HEK293 (cell line): Measurements from ENCODE around the gene HS3ST3A1.

Source experiments
- CTCF ChIA-PET: fragments of 350-600 bp; formaldehyde crosslinking; extraction: SDS; loops from one replicate; lab custom pipeline; 2021; ENCODE audit warnings: antibody characterized with exemption; lab: Yijun Ruan, JAX
- POLR2A ChIA-PET: fragments of 300-600 bp; formaldehyde crosslinking; extraction: SDS; loops from one replicate; lab custom pipeline; 2020; ENCODE audit warnings: antibody characterized with exemption, inconsistent platforms; lab: Yijun Ruan, JAX
- H3K27ac ChIP-seq: fragments of 200-500 bp; sonication (Bioruptor generic); 2 replicates; pipeline ENCODE4 v1.5.1; 2014; ENCODE audit warnings: low read depth, low read length, control low read depth, inconsistent platforms; ENCODE audit errors: extremely low read depth
- H3K36me3 ChIP-seq, 2 experiments: fragments of 200-500 bp in 1 of 2; sonication (Bioruptor generic) in 1 of 2; 1 replicate in 1 of 2; 2 replicates in 1 of 2; pipeline ENCODE4 v1.5.1; 2014 to 2017; ENCODE audit warnings: inconsistent platforms in 2 of 2, low read length in 2 of 2; ENCODE audit not compliant: control insufficient read depth in 2 of 2, insufficient read depth in 1 of 2
- H3K4me1 ChIP-seq: fragments of 200-500 bp; sonication (Bioruptor generic); 2 replicates; pipeline ENCODE4 v1.5.1; 2014; ENCODE audit warnings: mild to moderate bottlenecking, low read length, inconsistent platforms; ENCODE audit not compliant: control insufficient read depth, insufficient read depth
- H3K4me3 ChIP-seq: 2 replicates; pipeline ENCODE4 v1.5.1; 2011; ENCODE audit warnings: low read depth, mild to moderate bottlenecking, control low read depth, low read length, moderate library complexity
- H3K9me3 ChIP-seq: fragments of 200-500 bp; sonication (Bioruptor generic); 2 replicates; pipeline ENCODE4 v1.5.1; 2014; ENCODE audit warnings: low read depth, low read length, inconsistent platforms; ENCODE audit not compliant: control insufficient read depth, insufficient read depth
- ATF2 ChIP-seq: fragments of 450-650 bp; formaldehyde crosslinking; IDR thresholded peaks from 2 replicates; pipeline ENCODE4 v1.5.1; 2016; ENCODE audit warnings: missing biosample characterization, missing genetic modification characterization, low read depth
- SP2 ChIP-seq: fragments of 450-650 bp; formaldehyde crosslinking; IDR thresholded peaks from 2 replicates; pipeline ENCODE4 v1.5.1; 2016; ENCODE audit warnings: missing biosample characterization, missing genetic modification characterization
- TCF7L2 ChIP-seq: IDR thresholded peaks from 2 replicates; pipeline ENCODE4 v1.6.1; 2011; ENCODE audit warnings: low read depth, mild to moderate bottlenecking, inconsistent platforms, low read length, moderate library complexity, borderline replicate concordance
- YY1 ChIP-seq: fragments of 450-650 bp; formaldehyde crosslinking; IDR thresholded peaks from 2 replicates; pipeline ENCODE4 v1.5.1; 2018; ENCODE audit warnings: missing biosample characterization, missing genetic modification characterization
- ZBTB10 ChIP-seq: fragments of 450-650 bp; formaldehyde crosslinking; IDR thresholded peaks from 2 replicates; pipeline ENCODE4 v1.5.1; 2016; ENCODE audit warnings: missing biosample characterization, missing genetic modification characterization
- ZBTB20 ChIP-seq: fragments of 450-650 bp; formaldehyde crosslinking; IDR thresholded peaks from 2 replicates; pipeline ENCODE4 v1.5.1; 2016; ENCODE audit warnings: missing biosample characterization, missing genetic modification characterization
- ZBTB21 ChIP-seq: fragments of 450-650 bp; formaldehyde crosslinking; IDR thresholded peaks from 2 replicates; pipeline ENCODE4 v1.5.1; 2017; ENCODE audit warnings: missing biosample characterization, missing genetic modification characterization
- ZBTB44 ChIP-seq: fragments of 450-650 bp; IDR thresholded peaks from 2 replicates; pipeline ENCODE4 v1.5.1; 2018; ENCODE audit warnings: missing biosample characterization, mild to moderate bottlenecking, missing genetic modification characterization
- ZFHX2 ChIP-seq: fragments of 450-650 bp; formaldehyde crosslinking; conservative IDR thresholded peaks from 2 replicates; pipeline ENCODE4 v1.5.1; 2016; ENCODE audit warnings: missing biosample characterization, missing genetic modification characterization
- ZNF114 ChIP-seq: fragments of 450-650 bp; formaldehyde crosslinking; IDR thresholded peaks from 2 replicates; pipeline ENCODE4 v1.5.0; 2017; ENCODE audit warnings: missing biosample characterization, missing genetic modification characterization
- ZNF138 ChIP-seq: fragments of 450-650 bp; formaldehyde crosslinking; IDR thresholded peaks from 2 replicates; pipeline ENCODE4 v1.5.1; 2016; ENCODE audit warnings: missing biosample characterization, missing genetic modification characterization, borderline replicate concordance
- ZNF23 ChIP-seq: fragments of 450-650 bp; formaldehyde crosslinking; IDR thresholded peaks from 2 replicates; pipeline ENCODE4 v1.5.1; 2016; ENCODE audit warnings: missing biosample characterization, missing genetic modification characterization, borderline replicate concordance
- ZNF24 ChIP-seq: fragments of 450-650 bp; formaldehyde crosslinking; IDR thresholded peaks from 2 replicates; pipeline ENCODE4 v1.5.1; 2016; ENCODE audit warnings: missing biosample characterization, missing genetic modification characterization
- ZNF302 ChIP-seq: fragments of 450-650 bp; formaldehyde crosslinking; IDR thresholded peaks from 2 replicates; pipeline ENCODE4 v1.5.1; 2016; ENCODE audit warnings: missing biosample characterization, missing genetic modification characterization, low read depth
- ZNF335 ChIP-seq: fragments of 450-650 bp; formaldehyde crosslinking; conservative IDR thresholded peaks from 2 replicates; pipeline ENCODE4 v1.5.1; 2016; ENCODE audit warnings: missing biosample characterization, missing genetic modification characterization
- ZNF350 ChIP-seq: fragments of 450-650 bp; formaldehyde crosslinking; IDR thresholded peaks from 2 replicates; pipeline ENCODE4 v1.5.0; 2017; ENCODE audit warnings: missing biosample characterization, mild to moderate bottlenecking, missing genetic modification characterization
- ZNF398 ChIP-seq: fragments of 450-650 bp; formaldehyde crosslinking; IDR thresholded peaks from 2 replicates; pipeline ENCODE4 v1.5.1; 2017; ENCODE audit warnings: missing biosample characterization, missing genetic modification characterization
- ZNF561 ChIP-seq: fragments of 450-650 bp; IDR thresholded peaks from 2 replicates; pipeline ENCODE4 v1.5.1; 2018; ENCODE audit warnings: missing biosample characterization, missing genetic modification characterization, borderline replicate concordance
- ZNF623 ChIP-seq: fragments of 450-650 bp; formaldehyde crosslinking; IDR thresholded peaks from 2 replicates; pipeline ENCODE4 v1.5.1; 2016; ENCODE audit warnings: missing biosample characterization, missing genetic modification characterization
- ZNF626 ChIP-seq: fragments of 450-650 bp; sonication (Bioruptor Pico); formaldehyde crosslinking; IDR thresholded peaks from 2 replicates; pipeline ENCODE4 v1.5.1; 2018; ENCODE audit warnings: missing biosample characterization, missing genetic modification characterization, inconsistent platforms
- ZNF629 ChIP-seq: fragments of 450-650 bp; formaldehyde crosslinking; IDR thresholded peaks from 2 replicates; pipeline ENCODE4 v1.5.1; 2017; ENCODE audit warnings: missing biosample characterization, missing genetic modification characterization
- ZNF654 ChIP-seq: fragments of 450-650 bp; formaldehyde crosslinking; IDR thresholded peaks from 2 replicates; pipeline ENCODE4 v1.5.1; 2016; ENCODE audit warnings: low read depth, missing biosample characterization, missing genetic modification characterization
- ZNF660 ChIP-seq: fragments of 450-650 bp; IDR thresholded peaks from 2 replicates; pipeline ENCODE4 v1.5.1; 2018; ENCODE audit warnings: missing biosample characterization, mild to moderate bottlenecking, missing genetic modification characterization

The HS3ST3A1 gene

GRCh38 chr17:13594762-13595598, 6.7 kb downstream of the HS3ST3A1 start (continued):
- TF ChIP-seq ZBTB21 (tag by site-specific recombination) (no peak), ZBTB20 (no peak), ATF2 (no peak; the same call in 1 of the 2 replicates), ZFHX2 (no peak), ZNF23 (tag by site-specific recombination) (no peak), ZNF138 (tag by site-specific recombination) (no peak), ZNF335 (tag by site-specific recombination) (peak; percentile 59), ZNF654 (tag by site-specific recombination) (peak; percentile 70), ZNF561 (tag by site-specific recombination) (no peak), ZNF302 (tag by site-specific recombination) (no peak), ZNF623 (tag by site-specific recombination) (no peak), SP2 (tag by site-specific recombination) (no peak), ZNF660 (tag by site-specific recombination) (peak; percentile 75; the same call in 1 of the 2 replicates), TCF7L2 (no peak), ZBTB10 (tag by site-specific recombination) (0 out of 2 replicates have a peak, but pooled peaks have one; percentile 54)

GRCh38 chr17:13594310-13594709, 7.4 kb downstream of the HS3ST3A1 start:
- Histone ChIP-seq H3K36me3 (peaks cover 0 to 7% of the 10 kb centered on the region in 2 experiments; a peak in 1 of 3 replicates), H3K9me3 (no peaks in the 10 kb centered on the region), H3K4me1 (peaks cover 32% of the 10 kb centered on the region), H3K27ac (no peak overlapping the region), H3K4me3 (no peak overlapping the region)
- CTCF ChIA-PET: interaction anchor here (0.6 to 2.7 kb wide), 29 partner anchors 9 to 1406 kb away, joined by 3 to 21 read pairs (median 3); partner anchors contain the start of gene HS3ST3B1
- POLR2A ChIA-PET: no interaction called here
- TF ChIP-seq ZNF350 (tag by site-specific recombination) (no peak), ZNF561 (tag by site-specific recombination) (no peak)
- TF ChIP-seq, all 188 proteins: peak for 0

- H3K4me3 ChIP-seq: no peak overlapping the region
- H3K27ac ChIP-seq: no peak overlapping the region
- CTCF ChIA-PET: interaction anchor here (0.6 to 2.7 kb wide), 18 partner anchors 10 to 712 kb away, joined by 3 to 21 read pairs (median 4); partner anchors contain the start of gene HS3ST3B1
- H3K36me3 ChIP-seq: peaks cover 0 to 7% of the 10 kb centered on the region in 2 experiments; a peak in 1 of 3 replicates
- H3K4me1 ChIP-seq: peaks cover 35% of the 10 kb centered on the region
- TF ChIP-seq ZNF302 (tag by site-specific recombination) (no peak), YY1 (no peak), ZBTB44 (no peak), ZNF629 (no peak), ZNF114 (tag by site-specific recombination) (no peak), ZNF398 (tag by site-specific recombination) (no peak), ZNF24 (tag by site-specific recombination) (no peak), ZNF626 (tag by site-specific recombination) (no peak)
- TF ChIP-seq, all 188 proteins: peak for 0
- no peaks in the 10 kb centered on the region for H3K9me3 ChIP-seq
- POLR2A ChIA-PET: no interaction called here
Measured at GRCh38 chr17:13593757-13594156, 8.0 kb downstream of the HS3ST3A1 start.
